H1 (cell line): ENCODE data around the gene LY6G5B. TPM values are rescaled to one million over a fixed set of nuclear protein-coding genes. Genes with fewer than 3 reads are reported as not detected.

Experiments used
- CTCF ChIA-PET: fragments of 300-600 bp; sonication (Branson Sonifier 250); formaldehyde crosslinking; loops from one replicate; lab custom pipeline; 2021; ENCODE audit not compliant: partially characterized antibody; lab: Charles Lee
- POLR2A ChIA-PET: fragments of 300-600 bp; sonication (Branson Sonifier 250); formaldehyde crosslinking; loops from one replicate; lab custom pipeline; 2021; ENCODE audit warnings: inconsistent platforms; ENCODE audit not compliant: partially characterized antibody; lab: Charles Lee
- DNase-seq, 2 experiments: peaks; one replicate each; pipeline versions ENCODE4 v3.0.0 to v3.0.0-alpha.2; 2010 to 2022; ENCODE audit warnings: low spot score in 2 of 2, low read depth in 1 of 2, mixed read lengths in 1 of 2
- FAIRE-seq: peaks from 2 replicates; lab custom pipeline; 2011; peaks lifted over from hg19 to GRCh38; lab: Jason Lieb, UNC
- H2AFZ ChIP-seq: 2 replicates; pipeline ENCODE4 v1.8.1; 2012; ENCODE audit warnings: low read length, inconsistent platforms
- H2AK5ac ChIP-seq: 2 replicates; pipeline ENCODE4 v1.6.1; 2013; ENCODE audit warnings: low read depth, low read length
- H2BK120ac ChIP-seq: replicated peaks from 2 replicates; pipeline ENCODE3; 2013; ENCODE audit warnings: low read depth, low read length, inconsistent platforms
- H2BK12ac ChIP-seq: 2 replicates; pipeline ENCODE4 v1.6.1; 2013; ENCODE audit warnings: low read depth, low read length
- H2BK15ac ChIP-seq: 2 replicates; pipeline ENCODE4 v1.6.1; 2013; ENCODE audit warnings: low read length
- H2BK20ac ChIP-seq: 2 replicates; pipeline ENCODE4 v1.6.1; 2013; ENCODE audit warnings: low read length
- H2BK5ac ChIP-seq: 2 replicates; pipeline ENCODE4 v1.6.1; 2013; ENCODE audit warnings: low read depth, low read length
- H3K14ac ChIP-seq: 2 replicates; pipeline ENCODE4 v1.6.1; 2013; ENCODE audit warnings: inconsistent platforms; ENCODE audit not compliant: insufficient read length
- H3K18ac ChIP-seq: 2 replicates; pipeline ENCODE4 v1.6.1; 2013; ENCODE audit warnings: low read length; ENCODE audit errors: extremely low read depth
- H3K23ac ChIP-seq: 2 replicates; pipeline ENCODE4 v1.6.1; 2013; ENCODE audit warnings: inconsistent platforms; ENCODE audit not compliant: insufficient read length
- H3K23me2 ChIP-seq: 2 replicates; pipeline ENCODE4 v1.6.1; 2013; ENCODE audit warnings: low read depth, low read length
- H3K27ac ChIP-seq: 2 replicates; pipeline ENCODE4 v1.6.1; 2011; ENCODE audit warnings: low read depth, low read length, inconsistent platforms
- H3K27me3 ChIP-seq, 4 experiments: replicated peaks in 1 of 4; 1 replicate in 1 of 4; 2 replicates in 3 of 4; pipeline versions ENCODE4 v1.6.1 to v1.8.1; 2011 to 2013; ENCODE audit warnings: low read length in 3 of 4, mild to moderate bottlenecking in 3 of 4, inconsistent platforms in 2 of 4, mixed read lengths in 2 of 4, moderate library complexity in 1 of 4; ENCODE audit not compliant: control insufficient read depth in 3 of 4, insufficient read depth in 3 of 4; ENCODE audit errors: extremely low read depth in 1 of 4
- H3K36me3 ChIP-seq, 4 experiments: 2 replicates each; pipeline versions ENCODE4 v1.6.1 to v1.8.1; 2011 to 2013; ENCODE audit warnings: mild to moderate bottlenecking in 4 of 4, low read length in 3 of 4, moderate library complexity in 2 of 4, control low read depth in 1 of 4, inconsistent platforms in 1 of 4; ENCODE audit not compliant: insufficient read depth in 4 of 4, control insufficient read depth in 2 of 4
- H3K4ac ChIP-seq: replicated peaks from 2 replicates; pipeline ENCODE3; 2013; ENCODE audit warnings: low read length, low read depth, mixed read lengths, inconsistent platforms; ENCODE audit not compliant: insufficient read length
- H3K4me1 ChIP-seq, 4 experiments: replicated peaks in 1 of 4; 1 replicate in 1 of 4; 2 replicates in 3 of 4; pipeline versions ENCODE4 v1.6.1 to v1.8.1; 2011 to 2013; ENCODE audit warnings: low read length in 3 of 4, inconsistent platforms in 2 of 4, mixed read lengths in 1 of 4; ENCODE audit not compliant: insufficient read depth in 4 of 4, control insufficient read depth in 3 of 4
- H3K4me2 ChIP-seq, 2 experiments: 2 replicates each; pipeline versions ENCODE4 v1.6.1 to v1.8.1; 2011 to 2013; ENCODE audit warnings: low read depth in 2 of 2, low read length in 2 of 2, control low read depth in 1 of 2, inconsistent platforms in 1 of 2, mild to moderate bottlenecking in 1 of 2; ENCODE audit not compliant: insufficient read depth in 1 of 2
- H3K4me3 ChIP-seq, 4 experiments: fragments of 200-600, 300-600 bp in 1 of 4; sonication (generic), shearing (Covaris generic), sonication (Bioruptor Twin) in 1 of 4; 2 replicates each; pipeline versions ENCODE4 v1.5.1 to v1.8.1; 2011 to 2016; ENCODE audit warnings: low read length in 4 of 4, low read depth in 3 of 4, control low read depth in 2 of 4, inconsistent platforms in 2 of 4, mild to moderate bottlenecking in 2 of 4, mixed read lengths in 1 of 4, moderate library complexity in 1 of 4; ENCODE audit not compliant: insufficient read depth in 2 of 4; ENCODE audit errors: extremely low read depth in 1 of 4
- H3K56ac ChIP-seq: replicated peaks from 2 replicates; pipeline ENCODE3; 2013; ENCODE audit warnings: low read depth, mild to moderate bottlenecking, mixed read lengths, low read length, inconsistent platforms; ENCODE audit not compliant: insufficient read length
- H3K79me1 ChIP-seq: 2 replicates; pipeline ENCODE4 v1.6.1; 2013; ENCODE audit warnings: low read depth, low read length, control low read depth
- H3K79me2 ChIP-seq, 2 experiments: 2 replicates each; pipeline versions ENCODE4 v1.6.1 to v1.8.1; 2012 to 2013; ENCODE audit warnings: low read length in 2 of 2, mild to moderate bottlenecking in 2 of 2, inconsistent platforms in 1 of 2; ENCODE audit not compliant: insufficient read depth in 2 of 2, control insufficient read depth in 1 of 2
- H3K9ac ChIP-seq, 4 experiments: replicated peaks in 1 of 4; 1 replicate in 1 of 4; 2 replicates in 3 of 4; pipeline versions ENCODE4 v1.6.1 to v1.8.1; 2011 to 2013; ENCODE audit warnings: low read depth in 3 of 4, low read length in 3 of 4, control low read depth in 2 of 4, mild to moderate bottlenecking in 2 of 4, moderate library complexity in 2 of 4, inconsistent platforms in 1 of 4; ENCODE audit errors: extremely low read depth in 1 of 4
- H3K9me3 ChIP-seq, 2 experiments: 2 replicates each; pipeline versions ENCODE4 v1.6.1 to v1.8.1; 2012 to 2013; ENCODE audit warnings: mild to moderate bottlenecking in 2 of 2, moderate library complexity in 2 of 2, control low read depth in 1 of 2, inconsistent platforms in 1 of 2, low read depth in 1 of 2, low read length in 1 of 2, mixed read lengths in 1 of 2; ENCODE audit not compliant: insufficient read depth in 2 of 2
- H4K20me1 ChIP-seq, 2 experiments: replicated peaks in 1 of 2; 2 replicates each; pipeline versions ENCODE3 to v1.8.1; 2011 to 2013; ENCODE audit warnings: inconsistent platforms in 2 of 2, low read length in 2 of 2, mild to moderate bottlenecking in 1 of 2; ENCODE audit not compliant: insufficient read depth in 2 of 2, control insufficient read depth in 1 of 2
- H4K5ac ChIP-seq: 2 replicates; pipeline ENCODE4 v1.6.1; 2013; ENCODE audit warnings: low read length, low read depth, mixed read lengths, inconsistent platforms; ENCODE audit not compliant: insufficient read length
- H4K8ac ChIP-seq: 2 replicates; pipeline ENCODE4 v1.8.0; 2013; ENCODE audit warnings: mild to moderate bottlenecking, moderate library complexity, low read length, inconsistent platforms; ENCODE audit not compliant: insufficient read depth; ENCODE audit errors: extremely low read depth
- H4K91ac ChIP-seq: replicated peaks from 2 replicates; pipeline ENCODE3; 2013; ENCODE audit warnings: low read length, mixed read lengths, inconsistent platforms; ENCODE audit not compliant: insufficient read length
- ATF3 ChIP-seq: IDR thresholded peaks from 2 replicates; pipeline ENCODE4 v1.6.1; 2011; ENCODE audit warnings: low read depth, mild to moderate bottlenecking, low read length; ENCODE audit not compliant: insufficient read depth
- CTBP2 ChIP-seq: IDR thresholded peaks from 2 replicates; pipeline ENCODE4 v1.7.0; 2011; ENCODE audit warnings: borderline replicate concordance, mild to moderate bottlenecking, moderate library complexity, mixed read lengths, low read length; ENCODE audit not compliant: insufficient read depth, insufficient read length
- GABPA ChIP-seq: IDR thresholded peaks from 2 replicates; pipeline ENCODE4 v1.6.1; 2011; ENCODE audit warnings: mild to moderate bottlenecking, low read length, moderate library complexity, borderline replicate concordance; ENCODE audit not compliant: insufficient read depth
- RNF2 ChIP-seq: fragments of 200-900, 300-1000 bp; sonication (generic); IDR thresholded peaks from 2 replicates; pipeline ENCODE4 v1.7.1; 2016; ENCODE audit warnings: borderline replicate concordance, low read depth, mild to moderate bottlenecking, antibody characterized with exemption, low read length; ENCODE audit not compliant: poor library complexity, severe bottlenecking; ENCODE audit errors: missing control alignments
- WGBS, 2 experiments: shearing (Covaris generic) in 1 of 2; methylation state at CpG; one replicate each; pipeline versions ENCODE4 v1.1.6 to v1.1.7; 2013 to 2015; ENCODE audit warnings: low lambda C conversion rate in 2 of 2, mixed read lengths in 2 of 2, inconsistent platforms in 1 of 2, low coverage in 1 of 2, missing lambda C conversion rate in 1 of 2; ENCODE audit not compliant: insufficient replicate concordance in 2 of 2, insufficient coverage in 1 of 2, insufficient read length in 1 of 2; ENCODE audit errors: extremely low coverage in 1 of 2, missing lambda C conversion rate in 1 of 2; 5-methylcytosine and 5-hydroxymethylcytosine counted together
- polyA plus RNA-seq, 7 experiments: library from polyadenylated mRNA; depleted of rRNA in 3 of 7; stranded (reverse) in 5 of 7; unstranded in 2 of 7; fragments of >200 nt in 5 of 7; fragments of 200-250 nt in 2 of 7; gene quantifications; 1 replicate in 5 of 7; 2 replicates in 1 of 7; 4 replicates in 1 of 7; pipeline versions ENCODE4 v1.2.1 to v1.2.3, GENCODE V29; 2011 to 2013; ENCODE audit warnings: missing spikeins in 2 of 7, mixed read lengths in 2 of 7
- total RNA-seq: library from RNA; stranded (reverse); fragmentation: NEBNext Ultra II Directional; extraction: Animal tissue kit (Norgen Biotek cat#: 25700); gene quantifications from 2 replicates; pipeline ENCODE4 v1.2.1, GENCODE V29; 2021

The LY6G5B gene
- total and polyA plus RNA-seq, 2 of the 8 experiments (the other 6 are each of a cell fraction or from before 2014, with no cell fraction given), result 10.6 to 12.6 TPM

GRCh38 chr6:31692353-31692752 lies 22.6 kb downstream of the LY6G5B start:
- CTCF ChIA-PET, result interaction anchor here (0.6 to 5.8 kb wide), 8 partner anchors 11 to 103 kb away, joined by 3 to 26 read pairs (median 3); partner anchors contain the start of genes GPANK1, LY6G5B, LY6G5C and VARS1
- Histone ChIP-seq H4K20me1 (no peaks in the 10 kb centered on the region), H3K14ac (no peak overlapping the region), H2BK20ac (no peak overlapping the region), H3K9ac (no peak overlapping the region), H3K23ac (no peak overlapping the region), H2BK120ac (no peak overlapping the region), H3K4me3 (no peak overlapping the region), H3K79me1 (no peaks in the 10 kb centered on the region), H3K4me2 (no peak overlapping the region), H3K27me3 (no peaks in the 10 kb centered on the region), H3K18ac (no peak overlapping the region), H3K56ac (no peak overlapping the region), H2BK5ac (no peak overlapping the region), H3K23me2 (no peaks in the 10 kb centered on the region), H4K91ac (no peak overlapping the region), H2AK5ac (no peak overlapping the region), H3K9me3 (no peaks in the 10 kb centered on the region), H3K4me1 (peaks cover 0 to 1% (median 0%) of the 10 kb centered on the region in 4 experiments; a peak in 2 of 7 replicates), H2BK15ac (no peak overlapping the region), H2BK12ac (no peak overlapping the region), H3K36me3 (peaks cover 7 to 24% (median 17%) of the 10 kb centered on the region in 4 experiments; a peak in 5 of 8 replicates), H3K27ac (no peak overlapping the region), H4K8ac (no peak overlapping the region), H3K4ac (no peak overlapping the region), H2AFZ (no peak overlapping the region), H4K5ac (no peak overlapping the region), H3K79me2 (no peaks in the 10 kb centered on the region)
- no peak for FAIRE-seq
- no peak for DNase-seq
- 85% methylated on average over 4 of the region's 4 CpGs; no CpG with 5 or more reads in 1 of the 2 experiments for WGBS, 2 experiments
- POLR2A ChIA-PET, result interaction anchor here (0.9 to 6.6 kb wide), 9 partner anchors 9 to 205 kb away, joined by 3 to 33 read pairs (median 3); partner anchors contain the start of genes ATP6V1G2, BAG6, EHMT2 and HSPA1B
- TF ChIP-seq RNF2, result no peak
- no peak for TF ChIP-seq GABPA
- no peak for TF ChIP-seq ATF3
- no peak for TF ChIP-seq CTBP2
